NK-92 (cell line): ENCODE measurements around the gene ATP6V0E2.
A peak's percentile ranks its signal among the peaks of the same experiment; 100 is the strongest.
"Not testable (repeated sequence)": the region's sequence is repeated elsewhere in the genome, so short reads cannot be mapped to it uniquely, and the experiment has no call there.

Experiments used
- DNase-seq: peaks from one replicate; lab custom pipeline; 2025; ENCODE audit not compliant: unreplicated experiment; lab: John Stamatoyannopoulos, UW

Gene ATP6V0E2

GRCh38 chr7:149873074-149873969 lies at the start of gene ATP6V0E2:
Gene ATP6V0E2, plus strand, starts transcription at chr7:149873969. Its CDS starts 97 bp downstream, at chr7:149874066.
- DNase-seq = peak; percentile 53

- DNase-seq = no peak
Observed at GRCh38 chr7:149824301-149824741, 49.4 kb upstream of the ATP6V0E2 start.

GRCh38 chr7:149824748-149825566 lies 48.8 kb upstream of the ATP6V0E2 start:
- DNase-seq = no peak

- DNase-seq = no peak
Observed at GRCh38 chr7:149825567-149826343, 48.0 kb upstream of the ATP6V0E2 start.

- DNase-seq = no peak
Observed at GRCh38 chr7:149826344-149827088, 47.3 kb upstream of the ATP6V0E2 start.

GRCh38 chr7:149827089-149827981 lies 46.4 kb upstream of the ATP6V0E2 start:
- no peak for DNase-seq

- DNase-seq = no peak
Observed at GRCh38 chr7:149828357-149829309, 45.1 kb upstream of the ATP6V0E2 start.

- DNase-seq = not testable (repeated sequence)
Observed at GRCh38 chr7:149830527-149830926, 43.2 kb upstream of the ATP6V0E2 start.

GRCh38 chr7:149830997-149831740 lies 42.6 kb upstream of the ATP6V0E2 start:
- DNase-seq = no peak

GRCh38 chr7:149831741-149832219 lies 42.0 kb upstream of the ATP6V0E2 start:
- no peak for DNase-seq

GRCh38 chr7:149832332-149833041 lies 41.3 kb upstream of the ATP6V0E2 start:
- no peak for DNase-seq

- DNase-seq = no peak
Observed at GRCh38 chr7:149833495-149834130, 40.2 kb upstream of the ATP6V0E2 start.

- no peak for DNase-seq
Observed at GRCh38 chr7:149834601-149835000, 39.2 kb upstream of the ATP6V0E2 start.

GRCh38 chr7:149836434-149836833 lies 37.3 kb upstream of the ATP6V0E2 start:
- no peak for DNase-seq

GRCh38 chr7:149837564-149838223 lies 36.1 kb upstream of the ATP6V0E2 start:
- no peak for DNase-seq
